ENCODE data around the gene AFF2.

The AFF2 gene

GRCh38 chrX:148823986-148824385 is 323.6 kb downstream of the AFF2 start:
- Histone ChIP-seq H3K4me2 (no peak overlapping the region), H3K27me3 (no peaks in the 10 kb centered on the region), H3K9ac (no peak overlapping the region), H3K27ac (no peak overlapping the region), H3K4me1 (no peaks in the 10 kb centered on the region), H4K20me1 (peaks cover 98% of the 10 kb centered on the region), H3K36me3 (peaks cover 31% of the 10 kb centered on the region), H3K9me3 (no peaks in the 10 kb centered on the region), H3K4me3 (no peak overlapping the region)
- TF ChIP-seq Cebpa-rat (IDR thresholded peaks at IDR 0.05), result no peak

GRCh38 chrX:148825696-148826095 is 325.3 kb downstream of the AFF2 start:
- no peaks in the 10 kb centered on the region for H3K27me3 ChIP-seq
- TF ChIP-seq Cebpa-rat (IDR thresholded peaks at IDR 0.05), result no peak
- H3K4me1 ChIP-seq, result no peaks in the 10 kb centered on the region
- H3K4me3 ChIP-seq, result no peak overlapping the region
- H3K27ac ChIP-seq, result no peak overlapping the region
- H3K36me3 ChIP-seq, result peaks cover 46% of the 10 kb centered on the region
- H3K9me3 ChIP-seq, result peaks cover 12% of the 10 kb centered on the region
- H3K4me2 ChIP-seq, result no peak overlapping the region
- H4K20me1 ChIP-seq, result peaks cover 98% of the 10 kb centered on the region
- no peak overlapping the region for H3K9ac ChIP-seq

- peaks cover 42% of the 10 kb centered on the region for H3K36me3 ChIP-seq
- no peak overlapping the region for H3K27ac ChIP-seq
- H3K9me3 ChIP-seq, result no peaks in the 10 kb centered on the region
- no peaks in the 10 kb centered on the region for H3K27me3 ChIP-seq
- no peak overlapping the region for H3K9ac ChIP-seq
- H3K4me1 ChIP-seq, result no peaks in the 10 kb centered on the region
- no peak overlapping the region for H3K4me3 ChIP-seq
- H4K20me1 ChIP-seq, result peaks cover 98% of the 10 kb centered on the region
- no peak for TF ChIP-seq Cebpa-rat (IDR thresholded peaks at IDR 0.05)
- no peak overlapping the region for H3K4me2 ChIP-seq
These were observed 336.3 kb downstream of the AFF2 start for GRCh38 chrX:148836741-148837140.

GRCh38 chrX:148850631-148851030 is 350.2 kb downstream of the AFF2 start:
- Histone ChIP-seq H3K4me3 (no peak overlapping the region), H3K9me3 (no peaks in the 10 kb centered on the region), H3K27me3 (no peaks in the 10 kb centered on the region), H3K9ac (no peak overlapping the region), H3K36me3 (peaks cover 75% of the 10 kb centered on the region), H3K4me2 (no peak overlapping the region), H4K20me1 (peaks cover 58% of the 10 kb centered on the region), H3K27ac (no peak overlapping the region), H3K4me1 (no peaks in the 10 kb centered on the region)
- TF ChIP-seq Cebpa-rat (IDR thresholded peaks at IDR 0.05), result no peak

GRCh38 chrX:148854306-148854705 is 353.9 kb downstream of the AFF2 start:
- H3K9me3 ChIP-seq, result no peaks in the 10 kb centered on the region
- H4K20me1 ChIP-seq, result peaks cover 53% of the 10 kb centered on the region
- no peak overlapping the region for H3K4me3 ChIP-seq
- H3K27me3 ChIP-seq, result no peaks in the 10 kb centered on the region
- no peak for TF ChIP-seq Cebpa-rat (IDR thresholded peaks at IDR 0.05)
- no peak overlapping the region for H3K9ac ChIP-seq
- H3K36me3 ChIP-seq, result peaks cover 52% of the 10 kb centered on the region
- no peaks in the 10 kb centered on the region for H3K4me1 ChIP-seq
- no peak overlapping the region for H3K4me2 ChIP-seq
- no peak overlapping the region for H3K27ac ChIP-seq

- peaks cover 37% of the 10 kb centered on the region for H3K36me3 ChIP-seq
- H3K4me1 ChIP-seq, result no peaks in the 10 kb centered on the region
- H3K27me3 ChIP-seq, result no peaks in the 10 kb centered on the region
- H3K27ac ChIP-seq, result no peak overlapping the region
- H3K4me3 ChIP-seq, result no peak overlapping the region
- peaks cover 57% of the 10 kb centered on the region for H4K20me1 ChIP-seq
- no peak overlapping the region for H3K4me2 ChIP-seq
- H3K9me3 ChIP-seq, result no peaks in the 10 kb centered on the region
- no peak for TF ChIP-seq Cebpa-rat (IDR thresholded peaks at IDR 0.05)
- no peak overlapping the region for H3K9ac ChIP-seq
These were observed 356.1 kb downstream of the AFF2 start for GRCh38 chrX:148856505-148856904.

GRCh38 chrX:148865277-148866210 is 365.1 kb downstream of the AFF2 start:
- Histone ChIP-seq H3K4me3 (no peak overlapping the region), H3K9me3 (peaks cover 4% of the 10 kb centered on the region; the same call in 1 of the 2 replicates), H3K4me2 (no peak overlapping the region), H3K4me1 (no peaks in the 10 kb centered on the region), H3K36me3 (peaks cover 61% of the 10 kb centered on the region), H3K9ac (no peak overlapping the region), H3K27me3 (no peaks in the 10 kb centered on the region), H4K20me1 (peaks cover 56% of the 10 kb centered on the region), H3K27ac (no peak overlapping the region)
- no peak for TF ChIP-seq Cebpa-rat (IDR thresholded peaks at IDR 0.05)

- H3K4me1 ChIP-seq, result no peaks in the 10 kb centered on the region
These were observed 367.2 kb downstream of the AFF2 start for GRCh38 chrX:148867596-148867995.

GRCh38 chrX:148871422-148872160 is 371.2 kb downstream of the AFF2 start:
- peaks cover 4% of the 10 kb centered on the region; the same call in 1 of the 2 replicates for H3K9me3 ChIP-seq
- no peak overlapping the region for H3K4me2 ChIP-seq
- no peaks in the 10 kb centered on the region for H3K4me1 ChIP-seq
- TF ChIP-seq Cebpa-rat (IDR thresholded peaks at IDR 0.05), result no peak
- H3K27me3 ChIP-seq, result no peaks in the 10 kb centered on the region
- peaks cover 87% of the 10 kb centered on the region for H4K20me1 ChIP-seq
- no peak overlapping the region for H3K27ac ChIP-seq
- H3K9ac ChIP-seq, result no peak overlapping the region
- H3K4me3 ChIP-seq, result no peak overlapping the region
- H3K36me3 ChIP-seq, result peaks cover 76% of the 10 kb centered on the region

More at GRCh38 chrX:148867596-148867995, 367.2 kb downstream of the AFF2 start:
- Histone ChIP-seq H3K9me3 (peaks cover 4% of the 10 kb centered on the region; the same call in 1 of the 2 replicates), H3K4me2 (no peak overlapping the region), H3K27me3 (no peaks in the 10 kb centered on the region), H3K36me3 (peaks cover 70% of the 10 kb centered on the region), H3K4me3 (no peak overlapping the region), H4K20me1 (peaks cover 63% of the 10 kb centered on the region), H3K9ac (no peak overlapping the region), H3K27ac (no peak overlapping the region)
- no peak for TF ChIP-seq Cebpa-rat (IDR thresholded peaks at IDR 0.05)

GRCh38 chrX:148872161-148872535 is 371.7 kb downstream of the AFF2 start:
- Histone ChIP-seq H3K4me2 (no peak overlapping the region), H3K27ac (no peak overlapping the region), H3K27me3 (no peaks in the 10 kb centered on the region), H3K4me1 (no peaks in the 10 kb centered on the region), H3K9ac (no peak overlapping the region), H4K20me1 (peaks cover 87% of the 10 kb centered on the region), H3K9me3 (peaks cover 1% of the 10 kb centered on the region; the same call in 1 of the 2 replicates), H3K4me3 (no peak overlapping the region), H3K36me3 (peaks cover 74% of the 10 kb centered on the region)
- no peak for TF ChIP-seq Cebpa-rat (IDR thresholded peaks at IDR 0.05)
